Panc1 (cell line): ENCODE measurements around the gene EXD3. TPM values are rescaled to one million over a fixed set of nuclear protein-coding genes. Genes with fewer than 3 reads are reported as not detected.

Source experiments
- ATAC-seq: fragments of 200-7000 bp; cut with Tn5 transposase; 2 replicates; pipeline ENCODE4 v1.9.1; 2020; ENCODE audit warnings: mild to moderate bottlenecking, moderate library complexity
- BruUV-seq: library from RNA; stranded (reverse); fragments of 400-500 nt; replicated peaks from 2 replicates; lab custom pipeline; 2021; lab: Mats Ljungman, UMichigan
- CTCF ChIA-PET: fragments of 300-600 bp; sonication (Branson Sonifier 250); formaldehyde crosslinking; loops from one replicate; lab custom pipeline; 2022; ENCODE audit warnings: antibody characterized with exemption; lab: Charles Lee
- POLR2A ChIA-PET: fragments of 300-600 bp; sonication (Branson Sonifier 250); formaldehyde crosslinking; loops from one replicate; lab custom pipeline; 2022; ENCODE audit warnings: antibody characterized with exemption; lab: Charles Lee
- DNase-seq: peaks from one replicate; pipeline ENCODE4 v3.0.0-alpha.2; 2010; ENCODE audit warnings: low read depth, low spot score
- H3K27ac ChIP-seq: 2 replicates; pipeline ENCODE4 v1.5.1; 2011; ENCODE audit warnings: mild to moderate bottlenecking, low read length, inconsistent platforms
- H3K27me3 ChIP-seq: fragments of 200-500 bp; sonication (Bioruptor generic); 2 replicates; pipeline ENCODE4 v1.6.0; 2014; ENCODE audit warnings: low read length, inconsistent platforms; ENCODE audit not compliant: control insufficient read depth, insufficient read depth
- H3K36me3 ChIP-seq: fragments of 200-500 bp; sonication (Bioruptor generic); 2 replicates; pipeline ENCODE4 v1.5.1; 2014; ENCODE audit warnings: inconsistent platforms, mild to moderate bottlenecking, low read length, moderate library complexity; ENCODE audit not compliant: control insufficient read depth, insufficient read depth
- H3K4me1 ChIP-seq: 2 replicates; pipeline ENCODE4 v1.5.1; 2011; ENCODE audit warnings: inconsistent platforms, mild to moderate bottlenecking, low read length, moderate library complexity; ENCODE audit not compliant: control insufficient read depth, insufficient read depth
- H3K4me3 ChIP-seq, 2 experiments: 2 replicates each; pipeline ENCODE4 v1.5.1; 2011 to 2012; ENCODE audit warnings: low read depth in 2 of 2, low read length in 2 of 2, mild to moderate bottlenecking in 2 of 2, inconsistent platforms in 1 of 2, moderate library complexity in 1 of 2
- H3K9me3 ChIP-seq: fragments of 200-500 bp; sonication (Bioruptor generic); 2 replicates; pipeline ENCODE4 v1.5.1; 2014; ENCODE audit warnings: low read depth, mild to moderate bottlenecking, inconsistent platforms, low read length, moderate library complexity; ENCODE audit not compliant: control insufficient read depth, insufficient read depth
- POLR2AphosphoS5 ChIP-seq: IDR thresholded peaks from 2 replicates; pipeline ENCODE4 v1.6.1; 2012; ENCODE audit warnings: mild to moderate bottlenecking, low read depth, low read length, moderate library complexity
- SIN3A ChIP-seq: IDR thresholded peaks from 2 replicates; pipeline ENCODE4 v1.6.1; 2012; ENCODE audit warnings: low read depth, mild to moderate bottlenecking, low read length, moderate library complexity, borderline replicate concordance; ENCODE audit not compliant: insufficient read depth
- TCF7L2 ChIP-seq: IDR thresholded peaks from 2 replicates; pipeline ENCODE4 v1.6.1; 2011; ENCODE audit warnings: mild to moderate bottlenecking, low read depth, low read length, inconsistent platforms
- in situ Hi-C: cut with HindIII; loops from 2 replicates; pipeline ENCODE4 v1.10.0; 2016; ENCODE audit warnings: low sequenced_read_pairs, low pct_unique_long_range_greater_than_20kb
- intact Hi-C: fragments of 100-400 bp; cut with micrococcal nuclease; formaldehyde crosslinking; loops from one replicate; pipeline ENCODE4 v1.10.0; 2022; ENCODE audit not compliant: unreplicated experiment
- total RNA-seq: library from RNA; stranded (reverse); gene quantifications from one replicate; pipeline ENCODE4 v1.2.1, GENCODE V29; 2021; ENCODE audit not compliant: unreplicated experiment
- TF ChIP-seq, protein P1 (sequence below), 2 experiments: IDR thresholded peaks; 2 replicates each; pipeline ENCODE4 v1.6.1; 2011 to 2012; ENCODE audit warnings: low read depth in 2 of 2, control low read depth in 1 of 2, low read length in 1 of 2, mild to moderate bottlenecking in 1 of 2, moderate library complexity in 1 of 2; ENCODE audit not compliant: insufficient read depth in 1 of 2
- TF ChIP-seq, protein P2 (sequence below): fragments of 450-650 bp; IDR thresholded peaks from 2 replicates; pipeline ENCODE4 v1.5.1; 2017; ENCODE audit warnings: mild to moderate bottlenecking

The EXD3 gene
- total RNA-seq, 1 experiment from 2014 or later: 9.2 TPM

DNA sequence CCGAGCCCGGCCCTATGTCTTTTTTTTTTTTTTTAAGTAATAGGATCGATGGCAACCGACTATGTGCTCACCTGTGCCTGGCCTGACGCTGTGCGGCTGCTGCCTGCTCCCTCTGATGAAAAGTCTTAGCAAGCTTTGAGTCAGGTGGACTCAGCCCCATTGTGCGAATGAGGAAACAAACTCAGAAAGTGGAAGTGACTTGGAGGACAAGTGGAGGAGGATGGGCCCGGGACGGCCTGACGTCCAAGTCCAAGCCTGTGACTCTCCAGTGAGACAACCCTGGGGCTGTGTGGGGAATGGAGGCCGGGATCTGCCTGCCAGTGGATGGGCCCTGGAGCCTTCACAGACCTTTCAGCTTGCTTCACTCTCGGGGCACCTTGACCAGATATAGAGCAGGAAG lies 57.9 kb downstream of the EXD3 start:
- in situ Hi-C loops: no loop called here
- intact Hi-C loops: no loop called here

DNA sequence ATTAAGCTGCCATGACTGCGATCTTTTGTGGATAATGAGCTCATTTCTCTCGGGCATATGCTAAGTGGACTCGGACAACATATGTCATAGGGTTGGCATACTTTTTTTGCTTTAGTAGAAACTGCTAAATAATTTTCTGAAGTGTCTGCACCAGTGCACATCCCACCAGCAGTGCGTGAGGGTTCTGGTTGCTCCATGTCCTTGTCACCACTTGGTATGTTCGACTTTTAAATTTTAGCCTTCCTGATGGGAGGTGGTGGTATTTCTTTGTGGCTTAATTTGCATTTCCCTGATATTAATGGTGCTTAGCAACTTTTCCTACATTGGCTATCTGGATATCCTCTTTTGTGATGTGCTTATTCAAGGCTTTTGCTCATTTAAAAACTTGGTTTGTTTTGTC lies 63.1 kb downstream of the EXD3 start:
- Histone ChIP-seq H3K36me3 (no peaks in the 10 kb centered on the region), H3K4me3 (no peak overlapping the region), H3K27ac (no peak overlapping the region), H3K9me3 (no peaks in the 10 kb centered on the region), H3K27me3 (no peaks in the 10 kb centered on the region), H3K4me1 (no peaks in the 10 kb centered on the region)
- in situ Hi-C loops (no loop called here), intact Hi-C loops (no loop called here)
- DNase-seq (no peak), ATAC-seq (no peak)
- ChIA-PET CTCF (no interaction called here), POLR2A (no interaction called here)
- no TSS peak for BruUV-seq
- no peak for TF ChIP-seq SIN3A

More for the DNA sequence above, 57.9 kb downstream of the EXD3 start:
- BruUV-seq: no TSS peak
- ChIA-PET POLR2A (no interaction called here), CTCF (no interaction called here)
- H3K27me3 ChIP-seq: no peaks in the 10 kb centered on the region
- no peaks in the 10 kb centered on the region for H3K36me3 ChIP-seq
- DNase-seq (no peak), ATAC-seq (no peak)
- no peak overlapping the region for H3K4me3 ChIP-seq
- no peaks in the 10 kb centered on the region for H3K9me3 ChIP-seq
- no peak overlapping the region for H3K27ac ChIP-seq
- no peaks in the 10 kb centered on the region for H3K4me1 ChIP-seq
- TF ChIP-seq SIN3A (no peak), POLR2AphosphoS5 (no peak), TCF7L2 (no peak)
- TF ChIP-seq, protein P1, sequence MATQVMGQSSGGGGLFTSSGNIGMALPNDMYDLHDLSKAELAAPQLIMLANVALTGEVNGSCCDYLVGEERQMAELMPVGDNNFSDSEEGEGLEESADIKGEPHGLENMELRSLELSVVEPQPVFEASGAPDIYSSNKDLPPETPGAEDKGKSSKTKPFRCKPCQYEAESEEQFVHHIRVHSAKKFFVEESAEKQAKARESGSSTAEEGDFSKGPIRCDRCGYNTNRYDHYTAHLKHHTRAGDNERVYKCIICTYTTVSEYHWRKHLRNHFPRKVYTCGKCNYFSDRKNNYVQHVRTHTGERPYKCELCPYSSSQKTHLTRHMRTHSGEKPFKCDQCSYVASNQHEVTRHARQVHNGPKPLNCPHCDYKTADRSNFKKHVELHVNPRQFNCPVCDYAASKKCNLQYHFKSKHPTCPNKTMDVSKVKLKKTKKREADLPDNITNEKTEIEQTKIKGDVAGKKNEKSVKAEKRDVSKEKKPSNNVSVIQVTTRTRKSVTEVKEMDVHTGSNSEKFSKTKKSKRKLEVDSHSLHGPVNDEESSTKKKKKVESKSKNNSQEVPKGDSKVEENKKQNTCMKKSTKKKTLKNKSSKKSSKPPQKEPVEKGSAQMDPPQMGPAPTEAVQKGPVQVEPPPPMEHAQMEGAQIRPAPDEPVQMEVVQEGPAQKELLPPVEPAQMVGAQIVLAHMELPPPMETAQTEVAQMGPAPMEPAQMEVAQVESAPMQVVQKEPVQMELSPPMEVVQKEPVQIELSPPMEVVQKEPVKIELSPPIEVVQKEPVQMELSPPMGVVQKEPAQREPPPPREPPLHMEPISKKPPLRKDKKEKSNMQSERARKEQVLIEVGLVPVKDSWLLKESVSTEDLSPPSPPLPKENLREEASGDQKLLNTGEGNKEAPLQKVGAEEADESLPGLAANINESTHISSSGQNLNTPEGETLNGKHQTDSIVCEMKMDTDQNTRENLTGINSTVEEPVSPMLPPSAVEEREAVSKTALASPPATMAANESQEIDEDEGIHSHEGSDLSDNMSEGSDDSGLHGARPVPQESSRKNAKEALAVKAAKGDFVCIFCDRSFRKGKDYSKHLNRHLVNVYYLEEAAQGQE (IDR thresholded peaks at IDR 0.05; ENCODE audit: insufficient read depth in 1 of 2, low read depth in 2 of 2, low read length in 1 of 2): no peak
- TF ChIP-seq, protein P2, sequence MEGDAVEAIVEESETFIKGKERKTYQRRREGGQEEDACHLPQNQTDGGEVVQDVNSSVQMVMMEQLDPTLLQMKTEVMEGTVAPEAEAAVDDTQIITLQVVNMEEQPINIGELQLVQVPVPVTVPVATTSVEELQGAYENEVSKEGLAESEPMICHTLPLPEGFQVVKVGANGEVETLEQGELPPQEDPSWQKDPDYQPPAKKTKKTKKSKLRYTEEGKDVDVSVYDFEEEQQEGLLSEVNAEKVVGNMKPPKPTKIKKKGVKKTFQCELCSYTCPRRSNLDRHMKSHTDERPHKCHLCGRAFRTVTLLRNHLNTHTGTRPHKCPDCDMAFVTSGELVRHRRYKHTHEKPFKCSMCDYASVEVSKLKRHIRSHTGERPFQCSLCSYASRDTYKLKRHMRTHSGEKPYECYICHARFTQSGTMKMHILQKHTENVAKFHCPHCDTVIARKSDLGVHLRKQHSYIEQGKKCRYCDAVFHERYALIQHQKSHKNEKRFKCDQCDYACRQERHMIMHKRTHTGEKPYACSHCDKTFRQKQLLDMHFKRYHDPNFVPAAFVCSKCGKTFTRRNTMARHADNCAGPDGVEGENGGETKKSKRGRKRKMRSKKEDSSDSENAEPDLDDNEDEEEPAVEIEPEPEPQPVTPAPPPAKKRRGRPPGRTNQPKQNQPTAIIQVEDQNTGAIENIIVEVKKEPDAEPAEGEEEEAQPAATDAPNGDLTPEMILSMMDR: no peak

DNA sequence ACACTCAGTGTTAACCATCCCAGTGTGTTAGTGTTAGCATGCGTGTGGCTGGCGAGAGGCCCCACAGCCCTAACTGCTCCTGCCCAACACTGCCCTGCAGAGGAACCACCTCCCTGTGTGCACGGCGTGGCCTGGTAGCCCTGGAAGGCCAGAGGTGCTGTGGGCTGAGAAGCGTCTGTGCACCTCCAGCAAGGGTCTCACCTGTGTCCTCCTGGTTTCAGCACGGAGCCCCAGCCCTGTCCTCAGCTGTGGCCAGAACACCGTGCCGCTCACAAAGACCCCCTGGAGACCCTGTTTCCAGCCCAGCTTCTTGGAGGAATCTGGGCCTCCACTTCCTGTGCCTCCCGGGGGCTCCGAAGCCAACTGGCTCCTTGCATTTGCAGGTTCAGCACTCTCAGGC lies 64.8 kb downstream of the EXD3 start:
- no peak for ATAC-seq
- Histone ChIP-seq H3K27me3 (no peaks in the 10 kb centered on the region), H3K4me1 (no peaks in the 10 kb centered on the region), H3K27ac (no peak overlapping the region), H3K36me3 (no peaks in the 10 kb centered on the region), H3K9me3 (no peaks in the 10 kb centered on the region), H3K4me3 (no peak overlapping the region)
- TF ChIP-seq TCF7L2 (no peak), POLR2AphosphoS5 (no peak), SIN3A (no peak)
- TF ChIP-seq, protein P2: no peak
- TF ChIP-seq, protein P1 (IDR thresholded peaks at IDR 0.05; ENCODE audit: insufficient read depth in 1 of 2, low read depth in 2 of 2, low read length in 1 of 2): no peak
- BruUV-seq: no TSS peak
- ChIA-PET CTCF (no interaction called here), POLR2A (no interaction called here)
- DNase-seq: no peak
- in situ Hi-C loops: no loop called here
- intact Hi-C loops: no loop called here
